Stomach (tissue), 9 donors: Measurements from ENCODE around the gene PRR23E. TPM values are rescaled to one million over a fixed set of nuclear protein-coding genes. Genes with fewer than 3 reads are reported as not detected.

Experiments
- DNase-seq, 2 donors: peaks; one replicate each; pipeline versions ENCODE4 v3.0.0 to v3.0.0-alpha.2; 2013 to 2019
- H3K27ac ChIP-seq, 5 donors: fragments of 200-600 bp in 4 of 5; sonication (generic) in 4 of 5; one replicate each; pipeline ENCODE4 v1.5.1; 2013 to 2019; ENCODE audit warnings: mild to moderate bottlenecking in 1 of 5, moderate library complexity in 1 of 5
- H3K27me3 ChIP-seq, 3 donors: fragments of 200-600 bp; sonication (generic); one replicate each; pipeline ENCODE4 v1.5.1; 2017 to 2019; ENCODE audit warnings: mixed run types in 1 of 3
- H3K36me3 ChIP-seq, 4 donors: fragments of 200-600 bp; sonication (generic); 1 replicate in 3 of 4; 2 replicates in 1 of 4; pipeline ENCODE4 v1.5.1; 2016 to 2019
- H3K4me1 ChIP-seq, 4 donors: fragments of 200-600 bp; sonication (generic); one replicate each; pipeline ENCODE4 v1.5.1; 2016 to 2019
- H3K4me3 ChIP-seq, 4 donors: fragments of 200-600 bp; sonication (generic) in 3 of 4; one replicate each; pipeline ENCODE4 v1.5.1; 2016 to 2019; ENCODE audit warnings: mild to moderate bottlenecking in 1 of 4
- H3K9me3 ChIP-seq, 4 donors: fragments of 200-600 bp; sonication (generic); one replicate each; pipeline ENCODE4 v1.5.1; 2016 to 2019
- EP300 ChIP-seq: sonication (generic); formaldehyde crosslinking; IDR thresholded peaks from one replicate; pipeline ENCODE4 v1.6.1; 2017; ENCODE audit warnings: antibody characterized with exemption
- POLR2A ChIP-seq, 4 donors: fragments of 450-650 bp; IDR thresholded peaks; one replicate each; pipeline ENCODE4 v1.6.1; 2016; ENCODE audit warnings: antibody characterized with exemption in 4 of 4, control low read depth in 2 of 4, mild to moderate bottlenecking in 1 of 4, moderate library complexity in 1 of 4
- POLR2AphosphoS5 ChIP-seq, 3 donors: sonication (generic); formaldehyde crosslinking; IDR thresholded peaks; one replicate each; pipeline ENCODE4 v1.6.1; 2016; ENCODE audit warnings: antibody characterized with exemption in 3 of 3
- WGBS, 5 donors: extraction: QIAGEN DNeasy Blood & Tissue Kit in 3 of 5; methylation state at CpG; one replicate each; pipeline versions ENCODE4 v1.1.5 to v1.1.7; 2013 to 2018; 5-methylcytosine and 5-hydroxymethylcytosine counted together
- intact Hi-C: fragments of 100-400 bp; cut with DNase I; formaldehyde crosslinking; loops from one replicate; pipeline ENCODE4 v1.15.1; 2023; ENCODE audit warnings: low total_unique reads
- polyA plus RNA-seq, 3 donors: library from polyadenylated mRNA; stranded (reverse); fragments of 200-250 nt; gene quantifications; one replicate each; pipeline ENCODE4 v1.2.3, GENCODE V29; 2013
- total RNA-seq, 5 donors: library from RNA; depleted of rRNA; stranded (reverse); fragments of >200 nt; gene quantifications; one replicate each; pipeline versions ENCODE4 v1.1.0 to v1.2.3, GENCODE V29; 2014 to 2016
- TF ChIP-seq, protein P1 (sequence below), 7 experiments: fragments of 450-650 bp in 4 of 7; fragments of 200-600 bp in 3 of 7; sonication (generic) in 3 of 7; IDR thresholded peaks; one replicate each; pipeline ENCODE4 v1.5.1; 2016 to 2019; ENCODE audit warnings: antibody characterized with exemption in 7 of 7, control low read depth in 2 of 7, mild to moderate bottlenecking in 1 of 7
- donor health status: healthy with polysubstance abuse.
- donor health status: Bipolar disorder and iron deficiency.
- donor health status: healthy.

The PRR23E gene
- total and polyA plus RNA-seq, 8 donors, result not detected

- 34 to 48% (median 36%) methylated on average over 8 to 14 of the region's 14 CpGs for WGBS, 5 donors
- Histone ChIP-seq H3K9me3 (no peaks in the 10 kb centered on the region), H3K4me1 (no peaks in the 10 kb centered on the region), H3K4me3 (no peak overlapping the region), H3K27me3 (peaks cover 0 to 41% (median 10%) of the 10 kb centered on the region in 3 donors), H3K27ac (no peak overlapping the region), H3K36me3 (no peaks in the 10 kb centered on the region)
- DNase-seq, result peak in 1 of 2 donors; percentile 44
- TF ChIP-seq POLR2A (IDR thresholded peaks at IDR 0.05) (no peak), EP300 (no peak), POLR2AphosphoS5 (IDR thresholded peaks at IDR 0.05) (no peak)
- TF ChIP-seq, protein P1, sequence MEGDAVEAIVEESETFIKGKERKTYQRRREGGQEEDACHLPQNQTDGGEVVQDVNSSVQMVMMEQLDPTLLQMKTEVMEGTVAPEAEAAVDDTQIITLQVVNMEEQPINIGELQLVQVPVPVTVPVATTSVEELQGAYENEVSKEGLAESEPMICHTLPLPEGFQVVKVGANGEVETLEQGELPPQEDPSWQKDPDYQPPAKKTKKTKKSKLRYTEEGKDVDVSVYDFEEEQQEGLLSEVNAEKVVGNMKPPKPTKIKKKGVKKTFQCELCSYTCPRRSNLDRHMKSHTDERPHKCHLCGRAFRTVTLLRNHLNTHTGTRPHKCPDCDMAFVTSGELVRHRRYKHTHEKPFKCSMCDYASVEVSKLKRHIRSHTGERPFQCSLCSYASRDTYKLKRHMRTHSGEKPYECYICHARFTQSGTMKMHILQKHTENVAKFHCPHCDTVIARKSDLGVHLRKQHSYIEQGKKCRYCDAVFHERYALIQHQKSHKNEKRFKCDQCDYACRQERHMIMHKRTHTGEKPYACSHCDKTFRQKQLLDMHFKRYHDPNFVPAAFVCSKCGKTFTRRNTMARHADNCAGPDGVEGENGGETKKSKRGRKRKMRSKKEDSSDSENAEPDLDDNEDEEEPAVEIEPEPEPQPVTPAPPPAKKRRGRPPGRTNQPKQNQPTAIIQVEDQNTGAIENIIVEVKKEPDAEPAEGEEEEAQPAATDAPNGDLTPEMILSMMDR (IDR thresholded peaks at IDR 0.05), result no peak
- intact Hi-C loops, result no loop called here
These were observed 35.6 kb upstream of the PRR23E start for GRCh38 chr3:127157171-127157828.

GRCh38 chr3:127158614-127159229 lies 34.2 kb upstream of the PRR23E start:
- WGBS, 5 donors, result 13 to 36% (median 24%) methylated on average over 7 to 10 of the region's 10 CpGs
- Histone ChIP-seq H3K27me3 (peaks cover 0 to 41% (median 10%) of the 10 kb centered on the region in 3 donors), H3K4me1 (no peaks in the 10 kb centered on the region), H3K9me3 (no peaks in the 10 kb centered on the region), H3K36me3 (no peaks in the 10 kb centered on the region), H3K4me3 (no peak overlapping the region), H3K27ac (no peak overlapping the region)
- intact Hi-C loops, result no loop called here
- no peak for TF ChIP-seq POLR2A (IDR thresholded peaks at IDR 0.05)
- peak in 1 of 2 donors; percentile 71 for DNase-seq

GRCh38 chr3:127159543-127159942 lies 33.4 kb upstream of the PRR23E start:
- H3K4me1 ChIP-seq, result no peaks in the 10 kb centered on the region
- intact Hi-C loops, result no loop called here
- no peaks in the 10 kb centered on the region for H3K36me3 ChIP-seq
- H3K27me3 ChIP-seq, result peaks cover 0 to 41% (median 10%) of the 10 kb centered on the region in 3 donors
- WGBS, 5 donors, result 35 to 52% (median 45%) methylated on average over 7 of the region's 7 CpGs
- no peaks in the 10 kb centered on the region for H3K9me3 ChIP-seq
- peak in 1 of 2 donors; percentile 24 for DNase-seq
- H3K27ac ChIP-seq, result no peak overlapping the region
- TF ChIP-seq POLR2A (IDR thresholded peaks at IDR 0.05), result no peak
- no peak for TF ChIP-seq POLR2AphosphoS5 (IDR thresholded peaks at IDR 0.05)
- TF ChIP-seq EP300, result no peak
- TF ChIP-seq, protein P1 (IDR thresholded peaks at IDR 0.05), result no peak
- H3K4me3 ChIP-seq, result no peak overlapping the region

GRCh38 chr3:127161236-127161635 lies 31.7 kb upstream of the PRR23E start:
- intact Hi-C loops, result no loop called here
- no peak overlapping the region for H3K27ac ChIP-seq
- no peaks in the 10 kb centered on the region for H3K36me3 ChIP-seq
- TF ChIP-seq EP300 (no peak), POLR2AphosphoS5 (IDR thresholded peaks at IDR 0.05) (no peak), POLR2A (IDR thresholded peaks at IDR 0.05) (no peak)
- TF ChIP-seq, protein P1 (IDR thresholded peaks at IDR 0.05), result no peak
- peaks cover 0 to 40% (median 10%) of the 10 kb centered on the region in 3 donors for H3K27me3 ChIP-seq
- 90 to 100% (median 100%) methylated on average over 2 of the region's 2 CpGs for WGBS, 5 donors
- no peaks in the 10 kb centered on the region for H3K9me3 ChIP-seq
- no peaks in the 10 kb centered on the region for H3K4me1 ChIP-seq
- no peak for DNase-seq
- H3K4me3 ChIP-seq, result no peak overlapping the region
